ENCODE results near the gene MCU. TPM values are rescaled to one million over a fixed set of nuclear protein-coding genes. Genes with fewer than 3 reads are reported as not detected.
"Not testable (repeated sequence)": the region's sequence is repeated elsewhere in the genome, so short reads cannot be mapped to it uniquely, and the experiment has no call there.

The MCU gene
- total RNA-seq, 3 donors from 2014 or later (not counting 1 experiment from before 2014, with no cell fraction given): 13.1 to 15.6 (median 14.1) TPM

DNA sequence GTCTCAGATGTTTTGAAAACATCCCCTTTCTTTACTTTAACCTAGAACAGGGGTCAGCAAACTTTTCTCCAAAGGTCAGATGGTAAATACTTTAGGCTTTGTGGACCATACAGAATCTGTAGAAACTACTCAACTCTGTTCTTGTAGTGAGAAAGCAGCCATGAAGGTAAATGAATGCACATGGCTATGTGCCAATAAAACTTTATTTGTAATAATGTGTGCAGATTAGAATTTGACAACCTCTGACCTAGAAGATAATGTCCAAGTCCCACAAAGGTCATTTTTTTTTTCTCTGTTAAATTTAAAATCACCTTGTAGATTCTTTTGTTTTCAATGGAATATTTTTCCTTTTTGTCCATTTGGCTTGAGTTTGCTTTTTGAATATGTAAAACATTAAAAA lies 218.8 kb downstream of the MCU start:
- Mint-ChIP-seq H3K27me3 (ENCODE audit: low read depth in 2 of 2) (peaks cover 0 to 4% of the 10 kb centered on the region in 2 donors), H3K4me1 (peaks cover 9% of the 10 kb centered on the region in 2 donors), H3K27ac (no peak overlapping the region), H3K36me3 (no peaks in the 10 kb centered on the region), H3K4me3 (no peak overlapping the region), H3K9me3 (no peaks in the 10 kb centered on the region)
- H3K36me3 ChIP-seq (ENCODE audit: control insufficient read depth, insufficient read depth, low read length): no peaks in the 10 kb centered on the region
- DNase-seq: no peak
- TF ChIP-seq, protein P1, sequence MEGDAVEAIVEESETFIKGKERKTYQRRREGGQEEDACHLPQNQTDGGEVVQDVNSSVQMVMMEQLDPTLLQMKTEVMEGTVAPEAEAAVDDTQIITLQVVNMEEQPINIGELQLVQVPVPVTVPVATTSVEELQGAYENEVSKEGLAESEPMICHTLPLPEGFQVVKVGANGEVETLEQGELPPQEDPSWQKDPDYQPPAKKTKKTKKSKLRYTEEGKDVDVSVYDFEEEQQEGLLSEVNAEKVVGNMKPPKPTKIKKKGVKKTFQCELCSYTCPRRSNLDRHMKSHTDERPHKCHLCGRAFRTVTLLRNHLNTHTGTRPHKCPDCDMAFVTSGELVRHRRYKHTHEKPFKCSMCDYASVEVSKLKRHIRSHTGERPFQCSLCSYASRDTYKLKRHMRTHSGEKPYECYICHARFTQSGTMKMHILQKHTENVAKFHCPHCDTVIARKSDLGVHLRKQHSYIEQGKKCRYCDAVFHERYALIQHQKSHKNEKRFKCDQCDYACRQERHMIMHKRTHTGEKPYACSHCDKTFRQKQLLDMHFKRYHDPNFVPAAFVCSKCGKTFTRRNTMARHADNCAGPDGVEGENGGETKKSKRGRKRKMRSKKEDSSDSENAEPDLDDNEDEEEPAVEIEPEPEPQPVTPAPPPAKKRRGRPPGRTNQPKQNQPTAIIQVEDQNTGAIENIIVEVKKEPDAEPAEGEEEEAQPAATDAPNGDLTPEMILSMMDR (IDR thresholded peaks at IDR 0.05): no peak
- H3K27ac ChIP-seq (ENCODE audit: low read length): no peak overlapping the region
- no peaks in the 10 kb centered on the region for H3K9me3 ChIP-seq (ENCODE audit: control insufficient read depth, insufficient read depth, low read length)
- H3K27me3 ChIP-seq (ENCODE audit: control insufficient read depth, insufficient read depth, low read length): no peaks in the 10 kb centered on the region
- ATAC-seq: no peak
- intact Hi-C loops (cut with micrococcal nuclease): no loop called here
- no peak overlapping the region for H3K4me3 ChIP-seq (ENCODE audit: low read length)
- H3K4me1 ChIP-seq (ENCODE audit: control insufficient read depth, insufficient read depth, low read length): no peaks in the 10 kb centered on the region

DNA sequence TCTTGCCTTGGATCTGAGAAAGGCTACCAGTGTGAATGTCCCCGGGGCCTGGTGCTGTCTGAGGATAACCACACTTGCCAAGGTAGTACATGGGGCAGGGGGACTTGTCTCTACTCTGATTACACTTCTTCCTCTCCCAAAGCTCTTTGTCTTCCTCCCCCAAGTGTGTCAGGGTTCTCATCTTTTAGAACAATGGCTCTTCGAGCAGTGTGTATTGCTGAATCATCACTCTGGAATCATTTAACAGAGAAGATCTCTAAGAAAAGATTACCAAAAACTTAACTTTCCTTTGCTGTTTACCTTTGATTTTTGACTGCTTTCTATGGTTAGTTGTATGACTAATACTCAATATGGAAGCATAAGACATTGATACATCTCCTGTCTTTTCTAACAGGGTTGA lies 219.8 kb downstream of the MCU start:
- ATAC-seq: no peak

DNA sequence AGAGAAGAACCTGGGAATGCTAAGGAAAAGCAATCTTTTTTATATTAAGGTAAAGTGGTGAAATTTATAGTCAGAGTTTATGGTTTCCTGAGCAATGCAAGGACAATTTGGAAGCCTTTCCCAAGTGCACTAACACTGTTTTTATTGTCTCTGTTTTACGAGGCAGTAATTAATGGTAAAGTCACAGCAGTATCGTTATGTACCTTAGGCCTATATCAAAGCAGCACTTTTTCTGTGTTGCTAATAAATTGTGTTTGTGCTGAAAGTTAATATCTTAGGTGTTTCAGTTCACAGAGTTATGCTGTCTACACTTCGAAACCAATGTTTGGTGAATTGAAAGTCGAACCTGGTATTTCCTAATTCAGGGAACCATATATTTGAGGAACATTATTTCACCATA lies 220.8 kb downstream of the MCU start:
- Mint-ChIP-seq H3K27me3 (ENCODE audit: low read depth in 2 of 2) (peaks cover 0 to 6% of the 10 kb centered on the region in 2 donors), H3K4me1 (no peaks in the 10 kb centered on the region), H3K27ac (no peak overlapping the region), H3K4me3 (no peak overlapping the region), H3K36me3 (no peaks in the 10 kb centered on the region), H3K9me3 (no peaks in the 10 kb centered on the region)
- intact Hi-C loops (cut with micrococcal nuclease): no loop called here
- Histone ChIP-seq H3K4me3 (ENCODE audit: low read length) (no peak overlapping the region), H3K36me3 (ENCODE audit: control insufficient read depth, insufficient read depth, low read length) (no peaks in the 10 kb centered on the region), H3K27ac (ENCODE audit: low read length) (no peak overlapping the region), H3K4me1 (ENCODE audit: control insufficient read depth, insufficient read depth, low read length) (no peaks in the 10 kb centered on the region), H3K9me3 (ENCODE audit: control insufficient read depth, insufficient read depth, low read length) (no peaks in the 10 kb centered on the region), H3K27me3 (ENCODE audit: control insufficient read depth, insufficient read depth, low read length) (no peaks in the 10 kb centered on the region)
- ATAC-seq (no peak), DNase-seq (no peak)
- TF ChIP-seq, protein P1 (IDR thresholded peaks at IDR 0.05): no peak
- 91% methylated on average over 3 of the region's 4 CpGs for WGBS (ENCODE audit: insufficient coverage)

More for the DNA sequence above, 219.8 kb downstream of the MCU start:
- no peak for DNase-seq
- 90% methylated on average over 2 of the region's 2 CpGs for WGBS (ENCODE audit: insufficient coverage)
- H3K9me3 ChIP-seq (ENCODE audit: control insufficient read depth, insufficient read depth, low read length): no peaks in the 10 kb centered on the region
- no peak overlapping the region for H3K4me3 Mint-ChIP-seq
- no peak overlapping the region for H3K4me3 ChIP-seq (ENCODE audit: low read length)
- intact Hi-C loops (cut with micrococcal nuclease): no loop called here
- H3K27me3 Mint-ChIP-seq (ENCODE audit: low read depth in 2 of 2): peaks cover 0 to 4% of the 10 kb centered on the region in 2 donors
- H3K36me3 Mint-ChIP-seq: no peaks in the 10 kb centered on the region
- H3K4me1 ChIP-seq (ENCODE audit: control insufficient read depth, insufficient read depth, low read length): no peaks in the 10 kb centered on the region
- H3K9me3 Mint-ChIP-seq: no peaks in the 10 kb centered on the region
- H3K27ac Mint-ChIP-seq: no peak overlapping the region
- no peaks in the 10 kb centered on the region for H3K36me3 ChIP-seq (ENCODE audit: control insufficient read depth, insufficient read depth, low read length)
- no peaks in the 10 kb centered on the region for H3K27me3 ChIP-seq (ENCODE audit: control insufficient read depth, insufficient read depth, low read length)
- peaks cover under 1% of the 10 kb centered on the region in 2 donors for H3K4me1 Mint-ChIP-seq
- TF ChIP-seq, protein P1 (IDR thresholded peaks at IDR 0.05): no peak
- H3K27ac ChIP-seq (ENCODE audit: low read length): no peak overlapping the region

DNA sequence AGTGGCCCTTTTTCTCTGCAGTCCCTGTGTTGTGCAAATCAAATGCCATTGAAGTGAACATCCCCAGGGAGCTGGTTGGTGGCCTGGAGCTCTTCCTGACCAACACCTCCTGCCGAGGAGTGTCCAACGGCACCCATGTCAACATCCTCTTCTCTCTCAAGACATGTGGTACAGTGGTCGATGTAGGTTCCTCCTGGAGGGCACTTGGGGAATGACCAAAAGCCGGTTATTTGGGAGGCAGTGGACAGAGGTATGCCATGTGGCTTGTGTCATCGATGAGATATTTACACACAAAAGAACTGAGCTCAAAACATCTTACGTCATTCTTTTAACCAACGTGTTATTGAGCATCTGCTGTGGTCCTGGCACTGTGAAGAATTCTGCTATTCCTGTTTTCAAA lies 221.3 kb downstream of the MCU start:
- Histone ChIP-seq H3K27ac (ENCODE audit: low read length) (no peak overlapping the region), H3K27me3 (ENCODE audit: control insufficient read depth, insufficient read depth, low read length) (no peaks in the 10 kb centered on the region), H3K4me3 (ENCODE audit: low read length) (no peak overlapping the region), H3K36me3 (ENCODE audit: control insufficient read depth, insufficient read depth, low read length) (no peaks in the 10 kb centered on the region), H3K9me3 (ENCODE audit: control insufficient read depth, insufficient read depth, low read length) (no peaks in the 10 kb centered on the region), H3K4me1 (ENCODE audit: control insufficient read depth, insufficient read depth, low read length) (no peaks in the 10 kb centered on the region)
- no peak for ATAC-seq
- H3K9me3 Mint-ChIP-seq: no peaks in the 10 kb centered on the region
- intact Hi-C loops (cut with micrococcal nuclease): no loop called here
- 90% methylated on average over 7 of the region's 7 CpGs for WGBS (ENCODE audit: insufficient coverage)
- DNase-seq: no peak
- no peaks in the 10 kb centered on the region for H3K4me1 Mint-ChIP-seq
- H3K4me3 Mint-ChIP-seq: no peak overlapping the region
- H3K27ac Mint-ChIP-seq: no peak overlapping the region
- H3K27me3 Mint-ChIP-seq (ENCODE audit: low read depth in 2 of 2): peaks cover 3 to 10% of the 10 kb centered on the region in 2 donors
- TF ChIP-seq, protein P1 (IDR thresholded peaks at IDR 0.05): no peak
- H3K36me3 Mint-ChIP-seq: no peaks in the 10 kb centered on the region

DNA sequence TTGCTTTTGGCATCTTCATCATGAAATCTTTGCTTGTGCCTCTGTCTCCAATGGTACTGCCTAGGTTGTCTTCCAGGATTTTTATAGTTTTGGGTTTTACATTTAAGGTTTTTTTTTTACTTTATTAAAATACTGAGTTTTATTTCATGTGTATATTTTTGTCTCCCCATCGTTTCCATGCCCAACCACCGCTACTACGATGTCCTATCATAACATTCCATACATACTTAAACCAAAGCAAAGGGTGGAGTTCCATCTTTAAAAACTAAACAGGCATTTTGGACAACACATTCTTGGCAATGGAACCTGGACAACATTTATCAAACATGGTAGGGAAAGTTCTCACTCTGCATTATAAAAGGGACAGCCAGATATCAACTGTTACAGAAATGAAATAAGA lies 225.3 kb downstream of the MCU start:
- WGBS (ENCODE audit: insufficient coverage): no CpG with 5 or more reads among the region's 3 CpGs
- H3K9me3 ChIP-seq (ENCODE audit: control insufficient read depth, insufficient read depth, low read length); H3K4me1 ChIP-seq (ENCODE audit: control insufficient read depth, insufficient read depth, low read length); H3K4me3 ChIP-seq (ENCODE audit: low read length); H3K4me1 Mint-ChIP-seq; H3K27ac Mint-ChIP-seq; H3K27me3 ChIP-seq (ENCODE audit: control insufficient read depth, insufficient read depth, low read length); H3K27ac ChIP-seq (ENCODE audit: low read length); H3K4me3 Mint-ChIP-seq; intact Hi-C loops (cut with micrococcal nuclease); ATAC-seq; H3K36me3 ChIP-seq (ENCODE audit: control insufficient read depth, insufficient read depth, low read length); DNase-seq; H3K9me3 Mint-ChIP-seq: not testable (repeated sequence)
- H3K27me3 Mint-ChIP-seq (ENCODE audit: low read depth in 2 of 2): peaks cover 16 to 38% of the 10 kb centered on the region in 2 donors
- H3K36me3 Mint-ChIP-seq: peaks cover 17% of the 10 kb centered on the region

All from natural killer cell (primary cell).